GM13977 (cell line): Measurements from ENCODE around the gene DNTTIP2.
A peak's percentile ranks its signal among the peaks of the same experiment; 100 is the strongest.

Experiments used
- DNase-seq: peaks from one replicate; pipeline ENCODE4 v3.0.0; 2012; ENCODE audit warnings: low spot score
- in situ Hi-C: fragments of 300-500 bp; cut with MboI; formaldehyde crosslinking; loops from one replicate; pipeline ENCODE4 v1.12.0; 2022; ENCODE audit warnings: low sequenced_read_pairs, low pct_unique_long_range_greater_than_20kb, mixed read lengths, inconsistent platforms; ENCODE audit not compliant: unreplicated experiment
- TF ChIP-seq, protein P1 (sequence below): IDR thresholded peaks from 2 replicates; pipeline ENCODE4 v1.5.1; 2012; ENCODE audit warnings: mild to moderate bottlenecking, control low read depth; ENCODE audit not compliant: insufficient read depth; ENCODE audit errors: extremely low read depth, missing control alignments

Gene DNTTIP2

DNA sequence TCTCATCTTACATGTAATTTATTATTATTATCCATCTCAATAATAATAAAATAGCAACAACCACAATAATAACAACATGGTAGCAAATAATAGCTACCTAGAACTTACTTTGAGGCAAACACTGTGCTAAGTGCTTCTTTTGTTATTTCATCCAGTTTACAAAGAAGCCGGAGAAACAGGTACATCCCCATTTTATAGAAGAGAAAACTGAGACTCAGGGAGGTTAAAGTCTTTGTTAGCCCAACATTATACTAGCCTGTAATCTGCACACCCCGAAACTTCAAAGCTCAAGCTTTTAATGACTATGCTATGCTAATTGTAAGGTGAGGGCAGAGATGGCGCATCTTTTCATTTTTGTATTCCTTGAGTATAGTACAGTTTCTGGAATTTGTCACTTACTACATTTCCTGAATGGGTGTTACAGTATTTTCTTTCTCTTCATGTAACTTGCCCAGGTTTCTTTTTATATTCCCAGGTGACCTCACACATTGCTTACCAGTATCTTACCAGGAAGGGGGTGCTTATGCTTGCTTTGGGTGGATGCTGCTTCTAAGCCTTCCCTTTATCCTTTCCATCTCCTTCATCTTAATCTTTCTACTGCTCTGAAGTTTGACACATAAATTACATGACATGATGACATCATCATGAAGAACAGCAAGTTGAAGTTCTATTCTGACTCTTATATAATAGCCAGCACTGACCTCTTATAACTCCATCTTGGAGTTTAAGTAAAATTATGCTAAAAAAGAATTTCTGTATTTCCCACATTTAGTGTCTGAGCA is 21.9 kb upstream of the DNTTIP2 start:
- in situ Hi-C loops: no loop called here
- TF ChIP-seq, protein P1, sequence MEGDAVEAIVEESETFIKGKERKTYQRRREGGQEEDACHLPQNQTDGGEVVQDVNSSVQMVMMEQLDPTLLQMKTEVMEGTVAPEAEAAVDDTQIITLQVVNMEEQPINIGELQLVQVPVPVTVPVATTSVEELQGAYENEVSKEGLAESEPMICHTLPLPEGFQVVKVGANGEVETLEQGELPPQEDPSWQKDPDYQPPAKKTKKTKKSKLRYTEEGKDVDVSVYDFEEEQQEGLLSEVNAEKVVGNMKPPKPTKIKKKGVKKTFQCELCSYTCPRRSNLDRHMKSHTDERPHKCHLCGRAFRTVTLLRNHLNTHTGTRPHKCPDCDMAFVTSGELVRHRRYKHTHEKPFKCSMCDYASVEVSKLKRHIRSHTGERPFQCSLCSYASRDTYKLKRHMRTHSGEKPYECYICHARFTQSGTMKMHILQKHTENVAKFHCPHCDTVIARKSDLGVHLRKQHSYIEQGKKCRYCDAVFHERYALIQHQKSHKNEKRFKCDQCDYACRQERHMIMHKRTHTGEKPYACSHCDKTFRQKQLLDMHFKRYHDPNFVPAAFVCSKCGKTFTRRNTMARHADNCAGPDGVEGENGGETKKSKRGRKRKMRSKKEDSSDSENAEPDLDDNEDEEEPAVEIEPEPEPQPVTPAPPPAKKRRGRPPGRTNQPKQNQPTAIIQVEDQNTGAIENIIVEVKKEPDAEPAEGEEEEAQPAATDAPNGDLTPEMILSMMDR: no peak
- no peak for DNase-seq

DNA sequence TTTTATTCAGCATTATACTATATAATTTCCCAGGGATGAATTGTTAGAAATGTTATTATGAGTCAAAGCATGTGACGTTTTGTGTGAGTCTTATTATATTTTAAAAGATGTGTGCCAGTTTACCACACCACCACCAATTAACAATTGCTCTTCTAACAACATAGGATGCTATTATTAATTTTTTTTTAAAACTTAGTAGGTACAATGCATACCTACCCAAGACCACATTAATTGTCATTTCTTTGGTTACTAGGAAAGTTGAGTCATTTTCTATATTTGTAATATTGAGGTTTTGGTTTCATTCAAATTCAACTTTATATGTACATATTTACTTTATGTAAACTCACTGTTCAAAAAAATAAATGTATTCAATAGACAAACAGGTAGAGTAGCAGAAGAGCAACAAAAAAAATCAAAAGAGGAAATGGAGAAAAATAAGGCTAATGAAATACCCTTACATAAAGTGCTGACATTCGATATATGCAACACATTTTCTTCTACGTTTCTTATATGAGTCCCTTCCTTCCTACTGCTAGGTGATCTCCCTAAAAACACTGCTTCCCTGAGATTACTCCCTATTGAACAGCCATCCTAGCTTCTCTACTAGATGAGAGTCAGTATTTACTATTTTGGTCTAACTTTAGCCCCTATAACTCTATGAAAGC is 20.7 kb upstream of the DNTTIP2 start:
- TF ChIP-seq, protein P1: no peak
- in situ Hi-C loops: no loop called here

DNA sequence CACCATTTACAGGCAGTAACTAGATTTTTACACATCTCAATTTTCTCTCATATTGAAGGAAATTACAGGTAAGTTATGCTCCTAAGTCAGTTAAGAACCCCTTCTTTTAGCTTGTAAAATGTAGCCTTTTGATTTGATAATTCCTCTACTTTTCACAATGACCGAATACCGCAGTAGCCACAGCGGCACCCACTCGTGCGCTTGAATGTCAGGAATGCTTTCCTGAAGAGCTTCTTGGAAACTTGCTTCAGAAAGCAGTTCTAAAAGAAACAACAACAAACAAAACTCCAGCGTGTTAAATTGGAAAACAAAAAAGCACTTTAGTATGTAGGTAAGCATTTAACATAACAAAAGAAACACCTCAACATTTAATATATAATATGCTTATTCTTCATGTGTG is 9.9 kb upstream of the DNTTIP2 start:
- no peak for DNase-seq
- TF ChIP-seq, protein P1: no peak
- in situ Hi-C loops: no loop called here

More for the DNA sequence above, 20.7 kb upstream of the DNTTIP2 start:
- no peak for DNase-seq

GRCh38 chr1:93882269-93882668 is 3.3 kb upstream of the DNTTIP2 start:
- no peak for DNase-seq

DNA sequence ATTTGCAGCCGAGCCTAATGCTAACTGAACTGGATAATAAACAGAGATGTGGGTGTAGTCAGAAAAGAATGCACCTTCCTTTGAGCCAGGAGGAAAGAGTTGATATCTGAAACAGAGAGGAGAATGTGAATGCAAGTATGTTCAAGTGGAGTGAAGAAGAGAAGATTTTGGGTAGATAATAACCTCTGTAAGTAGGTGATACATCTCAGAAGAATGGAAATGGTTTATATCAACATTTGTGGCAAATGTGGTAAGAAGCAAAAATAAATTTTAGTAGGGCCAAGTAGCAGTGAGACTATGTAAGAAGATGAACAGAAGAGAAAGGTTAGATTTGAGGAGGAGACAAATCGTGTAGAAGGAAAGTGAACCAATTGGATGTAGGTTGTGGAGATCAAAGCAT is 1.7 kb upstream of the DNTTIP2 start:
- in situ Hi-C loops: no loop called here

More at GRCh38 chr1:93882269-93882668, 3.3 kb upstream of the DNTTIP2 start:
- TF ChIP-seq, protein P1: no peak
- in situ Hi-C loops: no loop called here

DNA sequence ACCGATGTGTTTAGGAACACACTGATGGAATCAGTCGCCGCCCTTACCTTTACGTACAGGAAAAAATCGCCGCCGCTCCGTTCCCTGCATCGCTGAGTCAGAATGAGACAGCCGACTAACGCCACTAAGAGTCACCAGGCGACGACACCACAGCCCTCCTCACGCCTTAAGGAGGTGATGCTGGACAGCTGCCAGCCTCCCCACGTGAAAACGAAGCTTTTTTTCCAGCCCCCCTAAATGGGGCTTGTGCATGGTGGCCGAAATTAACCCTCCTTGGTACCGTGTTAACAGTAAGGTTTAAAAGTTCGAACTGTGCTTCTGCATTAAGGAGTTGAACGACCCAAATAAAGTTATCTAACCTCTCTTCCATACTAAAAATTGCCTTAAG is 511 bp downstream of the DNTTIP2 start:
- TF ChIP-seq, protein P1: no peak
- in situ Hi-C loops: no loop called here
- DNase-seq: peak; percentile 46

More for the DNA sequence above, 1.7 kb upstream of the DNTTIP2 start:
- DNase-seq: no peak
- TF ChIP-seq, protein P1: no peak
